HepG2 (cell line): Measurements from ENCODE around the gene LILRB3. TPM values are rescaled to one million over a fixed set of nuclear protein-coding genes. Genes with fewer than 3 reads are reported as not detected.

Experiments used
- ATAC-seq: fragments of 200-7000 bp; cut with Tn5 transposase; 3 replicates; pipeline ENCODE4 v1.9.1; 2020; ENCODE audit warnings: mild to moderate bottlenecking, moderate library complexity
- BruUV-seq: library from RNA; stranded (reverse); fragments of 400-500 nt; replicated peaks from 2 replicates; lab custom pipeline; 2021; lab: Mats Ljungman, UMichigan
- CTCF ChIA-PET: fragments of 300-600 bp; formaldehyde crosslinking; extraction: SDS; loops from one replicate; lab custom pipeline; 2021; ENCODE audit warnings: low total read pairs, inconsistent platforms, low intra/inter-chr PET ratio; lab: Yijun Ruan, JAX
- POLR2A ChIA-PET: fragments of 350-600 bp; sonication (Branson Sonifier 250); formaldehyde crosslinking; loops from one replicate; lab custom pipeline; 2020; ENCODE audit warnings: antibody characterized with exemption, inconsistent platforms; lab: Yijun Ruan, JAX
- DNase-seq: peaks from one replicate; pipeline ENCODE4 v3.0.0-alpha.2; 2015; ENCODE audit warnings: low spot score
- FAIRE-seq: peaks from 3 replicates; lab custom pipeline; 2011; peaks lifted over from hg19 to GRCh38; lab: Jason Lieb, UNC
- H2AFZ ChIP-seq: one replicate; pipeline ENCODE4 v1.6.1; 2011; ENCODE audit warnings: low read length, inconsistent platforms
- H3K27ac ChIP-seq: fragments of 300-600 bp; 3 replicates; pipeline ENCODE4 v1.8.0; 2011; ENCODE audit warnings: mixed run types, mild to moderate bottlenecking, mixed read lengths, low read length, inconsistent platforms; ENCODE audit not compliant: insufficient read depth; ENCODE audit errors: extremely low read length
- H3K27me3 ChIP-seq, 2 experiments: fragments of 200-600 bp in 1 of 2; 2 replicates in 1 of 2; 3 replicates in 1 of 2; pipeline versions ENCODE4 v1.6.0 to v1.8.0; 2011; ENCODE audit warnings: low read length in 2 of 2, mild to moderate bottlenecking in 2 of 2, moderate library complexity in 2 of 2, inconsistent platforms in 1 of 2; ENCODE audit not compliant: insufficient read depth in 2 of 2, control insufficient read depth in 1 of 2
- H3K36me3 ChIP-seq, 2 experiments: fragments of 200-600 bp in 1 of 2; replicated peaks in 1 of 2; 2 replicates in 1 of 2; 3 replicates in 1 of 2; pipeline versions ENCODE4 v1.5.1 to v1.8.0; 2011; ENCODE audit warnings: low read length in 2 of 2, inconsistent platforms in 1 of 2; ENCODE audit not compliant: insufficient read depth in 2 of 2, control insufficient read depth in 1 of 2
- H3K4me1 ChIP-seq: 2 replicates; pipeline ENCODE4 v1.5.1; 2012; ENCODE audit warnings: low read length, inconsistent platforms; ENCODE audit not compliant: insufficient read depth
- H3K4me2 ChIP-seq: 2 replicates; pipeline ENCODE4 v1.6.0; 2011; ENCODE audit warnings: low read depth, low read length, inconsistent platforms
- H3K4me3 ChIP-seq, 3 experiments: fragments of 200-600 bp in 1 of 3; sonication (generic), shearing (Covaris generic) in 1 of 3; replicated peaks in 1 of 3; 2 replicates each; pipeline ENCODE4 v1.5.1; 2011 to 2016; ENCODE audit warnings: low read length in 3 of 3, inconsistent platforms in 2 of 3, low read depth in 2 of 3, mild to moderate bottlenecking in 2 of 3, control low read depth in 1 of 3, mixed read lengths in 1 of 3; ENCODE audit not compliant: insufficient read depth in 1 of 3
- H3K79me2 ChIP-seq: one replicate; pipeline ENCODE4 v1.6.1; 2011; ENCODE audit warnings: low read length, inconsistent platforms; ENCODE audit not compliant: insufficient read depth
- H3K9ac ChIP-seq: 2 replicates; pipeline ENCODE4 v1.6.0; 2011; ENCODE audit warnings: mild to moderate bottlenecking, low read depth, low read length, inconsistent platforms; ENCODE audit not compliant: insufficient read depth
- H3K9me3 ChIP-seq: 2 replicates; pipeline ENCODE4 v1.5.1; 2012; ENCODE audit warnings: mild to moderate bottlenecking, low read length
- H4K20me1 ChIP-seq: 2 replicates; pipeline ENCODE4 v1.6.0; 2011; ENCODE audit warnings: inconsistent platforms, mild to moderate bottlenecking, low read length, moderate library complexity; ENCODE audit not compliant: insufficient read depth
- ATF2 ChIP-seq: sonication (generic); formaldehyde crosslinking; IDR thresholded peaks from 2 replicates; pipeline ENCODE4 v1.4.0; 2020; ENCODE audit warnings: missing genetic modification reagents
- CREBL2 ChIP-seq: sonication (generic); formaldehyde crosslinking; IDR thresholded peaks from 2 replicates; pipeline ENCODE4 v1.8.1; 2023; ENCODE audit warnings: missing genetic modification reagents, mild to moderate bottlenecking, borderline replicate concordance
- HNRNPH1 ChIP-seq: fragments of 200-400 bp; formaldehyde crosslinking; optimal IDR thresholded peaks from 2 replicates; pipeline ENCODE3; 2017; ENCODE audit warnings: mild to moderate bottlenecking, low read depth, low read length
- MED13 ChIP-seq: sonication (generic); formaldehyde crosslinking; IDR thresholded peaks from 2 replicates; pipeline ENCODE4 v1.5.0; 2020; ENCODE audit warnings: missing genetic modification reagents
- SOX5 ChIP-seq: IDR thresholded peaks from 2 replicates; pipeline ENCODE4 v1.6.1; 2016; ENCODE audit warnings: borderline replicate concordance
- SP4 ChIP-seq: sonication (generic); formaldehyde crosslinking; IDR thresholded peaks from 2 replicates; pipeline ENCODE4 v1.8.1; 2023; ENCODE audit warnings: mild to moderate bottlenecking, missing genetic modification reagents
- ZBTB37 ChIP-seq: sonication (generic); formaldehyde crosslinking; IDR thresholded peaks from 2 replicates; pipeline ENCODE4 v1.4.0; 2020; ENCODE audit warnings: mild to moderate bottlenecking, missing genetic modification reagents
- ZNF17 ChIP-seq: sonication (generic); formaldehyde crosslinking; IDR thresholded peaks from 2 replicates; pipeline ENCODE4 v1.5.0; 2020; ENCODE audit warnings: mild to moderate bottlenecking, missing genetic modification reagents
- ZNF678 ChIP-seq: sonication (generic); formaldehyde crosslinking; IDR thresholded peaks from 2 replicates; pipeline ENCODE4 v1.4.0; 2020; ENCODE audit warnings: mild to moderate bottlenecking, missing genetic modification reagents
- ZNF850 ChIP-seq: sonication (generic); formaldehyde crosslinking; conservative IDR thresholded peaks from 2 replicates; pipeline ENCODE4 v1.9.0; 2021; ENCODE audit warnings: mild to moderate bottlenecking, missing genetic modification reagents
- WGBS: methylation state at CpG from one replicate; pipeline ENCODE4 v1.1.6; 2017; ENCODE audit warnings: low lambda C conversion rate; 5-methylcytosine and 5-hydroxymethylcytosine counted together
- in situ Hi-C: cut with HindIII; loops from 2 replicates; pipeline ENCODE4 v1.10.0; 2017; ENCODE audit warnings: low pct_unique_long_range_greater_than_20kb; ENCODE audit not compliant: extremely low pct_ligation_motif_present
- intact Hi-C: fragments of 100-400 bp; cut with micrococcal nuclease; formaldehyde crosslinking; loops from one replicate; pipeline ENCODE4 v1.10.0; 2022; ENCODE audit not compliant: unreplicated experiment
- polyA plus RNA-seq, 8 experiments: library from polyadenylated mRNA; depleted of rRNA in 3 of 8; stranded (reverse) in 7 of 8; unstranded in 1 of 8; fragments of >200 nt; fragmentation: Illumina TruSeq in 4 of 8; extraction: Trizol in 4 of 8; gene quantifications; 2 replicates each; pipeline versions ENCODE4 v1.2.1 to v1.2.3, GENCODE V29; 2011 to 2016; ENCODE audit warnings: low read depth in 4 of 8, missing spikeins in 1 of 8, mixed read lengths in 1 of 8; ENCODE audit not compliant: insufficient read depth in 1 of 8
- total RNA-seq, 5 experiments: library from RNA; depleted of rRNA; stranded (reverse); fragments of >200 nt; fragmentation: Illumina TruSeq; extraction: Trizol; gene quantifications; 2 replicates each; pipeline ENCODE4 v1.2.3, GENCODE V29; 2016; ENCODE audit warnings: low read depth in 1 of 5
- TF ChIP-seq, protein P1 (sequence below): sonication (generic); formaldehyde crosslinking; IDR thresholded peaks from 2 replicates; pipeline ENCODE4 v1.5.0; 2020; ENCODE audit warnings: mild to moderate bottlenecking, missing genetic modification reagents, moderate library complexity

LILRB3 gene
- total and polyA plus RNA-seq, 2 of the 13 experiments (the other 11 are each of a cell fraction or from before 2014, with no cell fraction given), result 0.22 TPM; not detected in 1

- peaks cover 12 to 67% of the 10 kb centered on the region in 2 experiments for H3K27me3 ChIP-seq
- no peaks in the 10 kb centered on the region for H3K9me3 ChIP-seq
- no peaks in the 10 kb centered on the region for H3K36me3 ChIP-seq
- no peak overlapping the region for H3K27ac ChIP-seq
- H3K9ac ChIP-seq, result no peak overlapping the region
- ChIA-PET POLR2A (no interaction called here), CTCF (no interaction called here)
- 5% methylated on average over 6 of the region's 17 CpGs for WGBS
- no peak for ATAC-seq
- H2AFZ ChIP-seq, result no peak overlapping the region
- BruUV-seq, result no TSS peak
- no peak for FAIRE-seq
- no peaks in the 10 kb centered on the region for H3K79me2 ChIP-seq
- H3K4me2 ChIP-seq, result no peak overlapping the region
- no peaks in the 10 kb centered on the region for H4K20me1 ChIP-seq
- H3K4me1 ChIP-seq, result no peaks in the 10 kb centered on the region
- intact Hi-C loops, result no loop called here
- TF ChIP-seq ZNF850 (CRISPR knock-in tag), result no peak
- no peak for TF ChIP-seq MED13 (CRISPR knock-in tag)
- TF ChIP-seq ZNF678 (CRISPR knock-in tag), result no peak
- no peak for TF ChIP-seq SP4 (CRISPR knock-in tag)
- no peak for TF ChIP-seq CREBL2
- no peak for TF ChIP-seq SOX5 (CRISPR knock-in tag)
- no peak for TF ChIP-seq ZBTB37 (CRISPR knock-in tag)
- TF ChIP-seq HNRNPH1, result no peak
- no peak for TF ChIP-seq ZNF17 (CRISPR knock-in tag)
- TF ChIP-seq, protein P1, sequence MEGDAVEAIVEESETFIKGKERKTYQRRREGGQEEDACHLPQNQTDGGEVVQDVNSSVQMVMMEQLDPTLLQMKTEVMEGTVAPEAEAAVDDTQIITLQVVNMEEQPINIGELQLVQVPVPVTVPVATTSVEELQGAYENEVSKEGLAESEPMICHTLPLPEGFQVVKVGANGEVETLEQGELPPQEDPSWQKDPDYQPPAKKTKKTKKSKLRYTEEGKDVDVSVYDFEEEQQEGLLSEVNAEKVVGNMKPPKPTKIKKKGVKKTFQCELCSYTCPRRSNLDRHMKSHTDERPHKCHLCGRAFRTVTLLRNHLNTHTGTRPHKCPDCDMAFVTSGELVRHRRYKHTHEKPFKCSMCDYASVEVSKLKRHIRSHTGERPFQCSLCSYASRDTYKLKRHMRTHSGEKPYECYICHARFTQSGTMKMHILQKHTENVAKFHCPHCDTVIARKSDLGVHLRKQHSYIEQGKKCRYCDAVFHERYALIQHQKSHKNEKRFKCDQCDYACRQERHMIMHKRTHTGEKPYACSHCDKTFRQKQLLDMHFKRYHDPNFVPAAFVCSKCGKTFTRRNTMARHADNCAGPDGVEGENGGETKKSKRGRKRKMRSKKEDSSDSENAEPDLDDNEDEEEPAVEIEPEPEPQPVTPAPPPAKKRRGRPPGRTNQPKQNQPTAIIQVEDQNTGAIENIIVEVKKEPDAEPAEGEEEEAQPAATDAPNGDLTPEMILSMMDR (CRISPR knock-in tag), result no peak
- TF ChIP-seq ATF2 (CRISPR knock-in tag), result no peak
- TF ChIP-seq, all 625 proteins: peak for 0
- DNase-seq, result no peak
- H3K4me3 ChIP-seq, result no peak overlapping the region
- in situ Hi-C loops, result no loop called here
These were observed 31.5 kb upstream of the LILRB3 start for GRCh38 chr19:54254195-54254906.
